H1 (cell line): Measurements from ENCODE around the gene IFRD1. TPM values are rescaled to one million over a fixed set of nuclear protein-coding genes. Genes with fewer than 3 reads are reported as not detected.

Experiments used
- CBX5 ChIP-seq: fragments of 300-800, 300-1000 bp; sonication (generic); IDR thresholded peaks from 2 replicates; pipeline ENCODE4 v1.7.1; 2016; ENCODE audit warnings: antibody characterized with exemption, low read length, low read depth
- CTCF ChIP-seq, 3 experiments: IDR thresholded peaks; 1 replicate in 2 of 3; 2 replicates in 1 of 3; pipeline versions ENCODE4 v1.5.1 to v1.6.1; 2011; ENCODE audit warnings: low read length in 3 of 3, mild to moderate bottlenecking in 3 of 3, inconsistent platforms in 2 of 3, low read depth in 1 of 3, moderate library complexity in 1 of 3; ENCODE audit not compliant: insufficient read depth in 1 of 3; ENCODE audit errors: control extremely low read depth in 1 of 3
- SAP30 ChIP-seq: fragments of 300-600 bp; sonication (generic); IDR thresholded peaks from 2 replicates; pipeline ENCODE4 v1.7.1; 2012; ENCODE audit warnings: low read length, moderate library complexity, mild to moderate bottlenecking, inconsistent platforms; ENCODE audit not compliant: insufficient read depth, insufficient replicate concordance
- SIX5 ChIP-seq: IDR thresholded peaks from 2 replicates; pipeline ENCODE4 v1.6.1; 2011; ENCODE audit warnings: mild to moderate bottlenecking, low read depth, low read length
- polyA plus RNA-seq, 7 experiments: library from polyadenylated mRNA; depleted of rRNA in 3 of 7; stranded (reverse) in 5 of 7; unstranded in 2 of 7; fragments of >200 nt in 5 of 7; fragments of 200-250 nt in 2 of 7; gene quantifications; 1 replicate in 5 of 7; 2 replicates in 1 of 7; 4 replicates in 1 of 7; pipeline versions ENCODE4 v1.2.1 to v1.2.3, GENCODE V29; 2011 to 2013; ENCODE audit warnings: missing spikeins in 2 of 7, mixed read lengths in 2 of 7
- total RNA-seq: library from RNA; stranded (reverse); fragmentation: NEBNext Ultra II Directional; extraction: Animal tissue kit (Norgen Biotek cat#: 25700); gene quantifications from 2 replicates; pipeline ENCODE4 v1.2.1, GENCODE V29; 2021

The IFRD1 gene
- total and polyA plus RNA-seq, 2 of the 8 experiments (the other 6 are each of a cell fraction or from before 2014, with no cell fraction given): 23.0 to 50.4 TPM

- TF ChIP-seq CTCF (IDR thresholded peaks at IDR 0.05; ENCODE audit: control extremely low read depth in 1 of 3, insufficient read depth in 1 of 3, low read depth in 1 of 3, low read length in 3 of 3) (no peak), CBX5 (no peak), SAP30 (no peak), SIX5 (no peak)
Measured at GRCh38 chr7:112521942-112522341, 71.7 kb downstream of the IFRD1 start (continued).
